Left lobe of liver (tissue), 2 donors: ENCODE measurements around the gene PCDHGA3. TPM values are rescaled to one million over a fixed set of nuclear protein-coding genes. Genes with fewer than 3 reads are reported as not detected.
"Not testable (repeated sequence)": the region's sequence is repeated elsewhere in the genome, so short reads cannot be mapped to it uniquely, and the experiment has no call there.

Experiments used
- ATAC-seq: fragments of 200-7000 bp; cut with Tn5 transposase; one replicate; pipeline ENCODE4 v1.9.1; 2020; ENCODE audit warnings: mild to moderate bottlenecking, moderate library complexity
- DNase-seq: peaks from one replicate; pipeline ENCODE4 v3.0.0-alpha.2; 2020; ENCODE audit warnings: low spot score
- total RNA-seq: library from RNA; stranded (reverse); gene quantifications from one replicate; pipeline ENCODE4 v1.2.1, GENCODE V29; 2021
- donor health status: DM: no; HTN: no; CAD: no; lungs with moderate emphysema.
- donor health status: DM: no; HTN: yes; CAD: no.

Gene PCDHGA3
- total RNA-seq, 1 donor from 2014 or later: 0.60 TPM

DNA sequence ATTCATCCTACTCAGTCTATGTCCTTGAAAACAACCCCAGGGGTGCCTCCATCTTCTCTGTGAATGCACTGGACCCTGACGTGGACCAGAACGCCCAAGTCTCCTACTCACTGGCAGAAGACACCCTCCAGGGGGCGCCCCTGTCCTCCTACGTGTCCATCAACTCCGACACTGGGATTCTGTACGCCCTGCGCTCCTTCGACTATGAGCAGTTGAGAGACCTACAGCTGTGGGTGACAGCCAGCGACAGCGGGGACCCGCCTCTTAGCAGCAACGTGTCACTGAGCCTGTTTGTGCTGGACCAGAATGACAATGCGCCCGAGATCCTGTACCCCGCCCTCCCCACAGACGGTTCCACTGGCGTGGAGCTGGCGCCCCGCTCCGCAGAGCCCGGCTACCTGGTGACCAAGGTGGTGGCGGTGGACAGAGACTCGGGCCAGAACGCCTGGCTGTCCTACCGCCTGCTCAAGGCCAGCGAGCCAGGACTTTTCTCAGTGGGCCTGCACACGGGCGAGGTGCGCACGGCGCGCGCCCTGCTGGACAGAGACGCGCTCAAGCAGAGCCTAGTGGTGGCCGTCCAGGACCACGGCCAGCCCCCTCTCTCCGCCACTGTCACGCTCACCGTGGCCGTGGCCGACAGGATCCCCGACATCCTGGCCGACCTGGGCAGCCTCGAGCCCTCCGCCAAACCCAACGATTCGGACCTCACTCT, 32.0 kb downstream of the PCDHGA3 start:
- ATAC-seq, DNase-seq: not testable (repeated sequence)

DNA sequence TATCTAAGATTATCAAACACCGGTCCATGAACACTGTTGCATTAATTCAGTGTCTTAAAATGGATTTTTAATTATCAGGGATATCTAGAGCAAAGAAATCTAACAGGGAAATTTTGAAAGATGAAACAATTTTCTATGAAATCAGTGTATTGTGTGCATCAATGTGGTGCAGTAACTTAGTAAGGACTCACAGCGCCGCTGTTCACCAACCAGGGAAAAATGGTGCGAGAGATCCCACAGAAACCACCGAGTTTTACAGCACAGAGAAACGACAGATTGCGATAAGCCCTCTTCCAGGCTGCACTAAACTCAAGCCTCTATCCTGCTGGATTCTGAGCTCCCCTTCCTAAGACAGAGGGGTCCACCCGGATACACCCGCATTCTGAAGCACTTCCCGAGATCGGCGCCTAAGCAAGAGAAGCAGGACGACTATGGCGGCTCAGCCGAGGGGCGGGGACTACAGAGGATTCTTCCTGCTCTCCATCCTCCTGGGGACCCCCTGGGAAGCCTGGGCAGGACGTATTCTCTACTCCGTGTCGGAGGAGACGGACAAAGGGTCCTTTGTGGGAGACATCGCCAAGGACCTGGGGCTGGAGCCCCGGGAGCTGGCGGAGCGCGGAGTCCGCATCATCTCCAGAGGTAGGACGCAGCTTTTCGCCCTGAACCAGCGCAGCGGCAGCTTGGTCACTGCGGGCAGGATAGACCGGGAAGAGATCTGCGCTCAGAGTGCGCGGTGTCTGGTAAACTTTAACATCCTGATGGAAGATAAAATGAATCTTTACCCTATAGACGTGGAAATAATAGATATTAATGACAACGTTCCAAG, 39.1 kb downstream of the PCDHGA3 start, which contains the start of gene PCDHGA7:
TSS of gene PCDHGA7 (plus strand) at position 274 of the 826 bp plus-strand sequence. CDS start at position 432, 158 bp downstream.
- no peak for DNase-seq
- no peak for ATAC-seq

DNA sequence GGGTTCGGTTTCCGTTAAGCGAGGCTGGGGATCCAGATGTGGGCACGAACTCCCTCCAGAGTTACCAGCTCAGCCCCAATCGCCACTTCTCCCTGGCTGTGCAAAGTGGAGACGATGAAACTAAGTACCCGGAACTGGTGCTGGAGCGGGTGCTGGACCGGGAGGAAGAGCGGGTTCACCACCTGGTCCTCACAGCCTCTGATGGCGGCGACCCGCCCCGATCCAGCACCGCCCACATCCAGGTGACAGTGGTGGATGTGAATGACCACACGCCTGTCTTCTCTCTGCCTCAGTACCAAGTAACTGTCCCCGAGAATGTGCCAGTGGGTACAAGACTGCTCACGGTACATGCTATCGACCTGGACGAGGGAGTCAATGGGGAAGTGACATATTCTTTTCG, 39.7 kb downstream of the PCDHGA3 start:
- no peak for DNase-seq
- no peak for ATAC-seq

DNA sequence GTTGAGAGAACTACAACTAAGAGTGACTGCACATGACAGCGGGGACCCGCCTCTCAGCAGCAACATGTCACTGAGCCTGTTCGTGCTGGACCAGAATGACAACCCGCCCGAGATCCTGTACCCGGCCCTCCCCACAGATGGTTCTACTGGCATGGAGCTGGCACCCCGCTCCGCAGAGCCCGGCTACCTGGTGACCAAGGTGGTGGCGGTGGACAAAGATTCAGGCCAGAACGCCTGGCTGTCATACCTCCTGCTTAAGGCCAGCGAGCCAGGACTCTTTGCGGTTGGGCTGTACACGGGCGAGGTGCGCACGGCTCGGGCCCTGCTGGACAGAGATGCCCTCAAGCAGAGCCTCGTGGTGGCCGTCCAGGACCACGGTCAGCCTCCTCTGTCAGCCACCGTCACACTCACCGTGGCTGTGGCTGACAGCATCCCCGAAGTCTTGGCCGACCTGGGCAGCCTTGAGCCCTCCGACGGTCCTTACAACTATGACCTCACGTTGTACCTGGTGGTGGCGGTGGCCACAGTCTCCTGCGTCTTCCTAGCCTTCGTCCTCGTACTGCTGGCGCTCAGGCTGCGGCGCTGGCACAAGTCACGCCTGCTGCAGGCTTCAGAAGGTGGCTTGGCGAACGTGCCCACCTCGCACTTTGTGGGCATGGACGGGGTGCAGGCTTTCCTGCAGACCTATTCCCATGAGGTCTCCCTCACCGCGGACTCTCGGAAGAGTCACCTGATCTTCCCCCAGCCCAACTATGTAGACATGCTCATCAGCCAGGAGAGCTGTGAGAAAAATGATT, 41.0 kb downstream of the PCDHGA3 start:
- ATAC-seq (no peak), DNase-seq (no peak)

DNA sequence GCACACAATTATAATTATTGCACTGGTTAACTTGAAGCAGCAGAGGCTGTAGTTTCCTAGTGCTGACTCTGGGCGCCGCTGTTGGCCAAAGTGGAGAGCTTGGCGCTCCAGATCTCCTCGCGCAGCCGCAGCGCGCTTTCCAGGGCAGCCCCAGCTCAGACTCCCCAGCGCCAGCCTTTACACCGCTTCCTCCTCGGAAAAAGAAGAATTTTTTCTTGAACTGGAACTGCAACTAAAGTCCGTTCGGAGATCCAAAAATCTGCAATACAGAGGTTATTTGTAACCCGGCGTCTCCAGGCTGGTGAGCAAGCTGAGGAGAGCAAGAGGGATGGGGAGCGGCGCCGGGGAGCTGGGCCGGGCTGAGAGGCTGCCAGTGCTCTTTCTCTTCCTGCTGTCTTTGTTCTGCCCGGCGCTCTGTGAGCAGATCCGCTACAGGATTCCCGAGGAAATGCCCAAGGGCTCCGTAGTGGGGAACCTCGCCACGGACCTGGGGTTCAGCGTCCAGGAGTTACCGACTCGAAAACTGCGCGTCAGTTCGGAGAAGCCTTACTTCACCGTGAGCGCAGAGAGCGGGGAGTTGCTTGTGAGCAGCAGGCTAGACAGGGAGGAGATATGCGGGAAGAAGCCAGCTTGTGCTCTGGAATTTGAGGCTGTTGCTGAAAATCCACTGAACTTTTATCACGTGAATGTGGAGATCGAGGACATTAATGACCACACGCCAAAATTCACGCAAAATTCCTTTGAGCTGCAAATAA, 44.1 kb downstream of the PCDHGA3 start, which contains the start of gene PCDHGB4:
TSS of gene PCDHGB4 (plus strand) at position 142 of the 755 bp plus-strand sequence. CDS start at position 329, 187 bp downstream.
- peak; percentile 97 for ATAC-seq
- not testable (repeated sequence) for DNase-seq

DNA sequence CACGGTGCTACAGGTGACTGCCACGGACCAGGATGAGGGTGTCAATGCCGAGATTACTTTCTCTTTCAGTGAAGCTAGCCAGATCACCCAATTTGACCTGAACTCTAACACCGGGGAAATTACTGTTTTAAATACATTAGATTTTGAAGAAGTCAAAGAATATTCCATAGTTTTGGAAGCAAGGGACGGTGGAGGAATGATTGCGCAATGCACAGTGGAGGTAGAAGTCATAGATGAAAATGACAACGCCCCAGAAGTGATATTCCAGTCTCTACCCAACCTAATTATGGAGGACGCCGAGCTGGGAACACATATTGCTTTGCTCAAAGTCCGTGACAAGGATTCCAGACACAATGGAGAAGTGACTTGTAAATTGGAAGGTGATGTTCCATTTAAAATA, 45.0 kb downstream of the PCDHGA3 start:
- DNase-seq: no peak
- ATAC-seq: no peak

DNA sequence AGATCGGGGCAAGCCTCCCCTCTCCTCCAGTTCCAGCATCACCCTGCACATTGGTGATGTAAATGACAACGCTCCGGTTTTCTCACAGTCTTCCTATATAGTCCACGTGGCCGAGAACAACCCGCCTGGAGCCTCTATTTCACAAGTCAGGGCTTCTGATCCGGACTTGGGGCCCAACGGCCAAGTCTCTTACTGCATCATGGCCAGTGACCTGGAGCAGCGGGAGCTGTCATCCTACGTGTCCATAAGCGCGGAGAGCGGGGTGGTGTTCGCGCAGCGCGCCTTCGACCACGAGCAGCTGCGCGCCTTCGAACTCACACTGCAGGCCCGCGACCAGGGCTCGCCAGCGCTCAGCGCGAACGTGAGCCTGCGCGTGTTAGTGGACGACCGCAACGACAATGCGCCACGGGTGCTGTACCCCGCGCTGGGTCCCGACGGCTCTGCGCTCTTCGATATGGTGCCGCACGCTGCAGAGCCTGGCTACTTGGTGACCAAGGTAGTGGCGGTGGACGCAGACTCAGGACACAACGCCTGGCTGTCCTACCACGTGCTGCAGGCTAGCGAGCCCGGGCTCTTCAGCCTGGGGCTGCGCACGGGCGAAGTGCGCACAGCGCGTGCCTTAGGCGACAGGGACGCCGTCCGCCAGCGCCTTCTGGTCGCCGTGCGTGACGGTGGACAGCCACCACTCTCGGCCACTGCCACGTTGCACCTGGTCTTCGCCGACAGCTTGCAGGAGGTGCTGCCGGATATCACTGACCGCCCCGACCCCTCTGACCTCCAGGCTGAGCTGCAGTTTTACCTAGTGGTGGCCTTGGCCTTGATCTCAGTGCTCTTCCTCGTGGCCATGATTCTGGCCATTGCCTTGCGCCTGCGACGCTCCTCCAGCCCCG, 45.8 kb downstream of the PCDHGA3 start:
- ATAC-seq (no peak), DNase-seq (no peak)

DNA sequence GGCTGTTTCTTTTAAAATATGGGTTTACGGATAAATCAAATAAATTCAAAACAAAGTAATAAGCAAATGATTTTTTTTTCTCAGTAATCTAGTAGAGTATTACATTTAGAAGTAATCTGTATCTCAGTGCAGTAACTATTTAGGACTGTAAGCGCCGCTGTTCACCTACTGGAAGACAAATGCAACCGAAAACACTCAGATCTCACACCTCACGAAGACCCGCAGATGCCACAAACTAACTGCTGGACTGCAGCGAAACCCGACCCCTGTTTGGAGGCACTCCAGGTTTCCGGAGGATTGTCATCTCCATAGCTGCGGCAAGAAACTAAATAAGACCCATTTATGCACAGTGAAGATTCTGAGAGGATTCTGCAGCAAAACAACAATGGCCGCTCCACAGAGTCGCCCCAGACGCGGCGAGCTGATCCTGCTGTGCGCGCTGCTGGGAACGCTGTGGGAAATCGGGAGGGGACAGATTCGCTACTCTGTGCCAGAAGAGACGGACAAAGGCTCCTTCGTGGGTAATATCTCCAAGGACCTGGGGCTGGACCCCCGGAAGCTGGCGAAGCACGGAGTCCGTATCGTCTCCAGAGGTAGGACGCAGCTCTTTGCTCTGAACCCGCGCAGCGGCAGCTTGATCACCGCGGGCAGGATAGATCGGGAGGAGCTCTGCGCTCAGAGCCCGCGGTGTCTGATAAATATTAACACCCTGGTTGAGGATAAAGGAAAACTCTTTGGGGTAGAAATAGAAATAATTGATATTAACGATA, 49.0 kb downstream of the PCDHGA3 start, which contains the start of gene PCDHGA8:
TSS of gene PCDHGA8 (plus strand) at position 205 of the 770 bp plus-strand sequence. CDS start at position 386, 181 bp downstream.
- no peak for DNase-seq
- ATAC-seq: no peak

DNA sequence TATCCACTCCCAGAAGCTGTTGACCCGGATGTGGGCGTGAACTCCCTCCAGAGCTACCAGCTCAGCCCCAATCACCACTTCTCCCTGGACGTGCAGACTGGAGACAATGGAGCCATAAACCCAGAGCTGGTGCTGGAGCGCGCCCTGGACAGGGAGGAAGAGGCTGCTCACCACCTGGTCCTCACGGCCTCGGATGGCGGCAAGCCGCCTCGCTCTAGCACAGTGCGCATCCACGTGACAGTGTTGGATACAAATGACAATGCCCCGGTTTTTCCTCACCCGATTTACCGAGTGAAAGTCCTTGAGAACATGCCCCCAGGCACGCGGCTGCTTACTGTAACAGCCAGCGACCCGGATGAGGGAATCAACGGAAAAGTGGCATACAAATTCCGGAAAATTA, 49.6 kb downstream of the PCDHGA3 start:
- DNase-seq: no peak

DNA sequence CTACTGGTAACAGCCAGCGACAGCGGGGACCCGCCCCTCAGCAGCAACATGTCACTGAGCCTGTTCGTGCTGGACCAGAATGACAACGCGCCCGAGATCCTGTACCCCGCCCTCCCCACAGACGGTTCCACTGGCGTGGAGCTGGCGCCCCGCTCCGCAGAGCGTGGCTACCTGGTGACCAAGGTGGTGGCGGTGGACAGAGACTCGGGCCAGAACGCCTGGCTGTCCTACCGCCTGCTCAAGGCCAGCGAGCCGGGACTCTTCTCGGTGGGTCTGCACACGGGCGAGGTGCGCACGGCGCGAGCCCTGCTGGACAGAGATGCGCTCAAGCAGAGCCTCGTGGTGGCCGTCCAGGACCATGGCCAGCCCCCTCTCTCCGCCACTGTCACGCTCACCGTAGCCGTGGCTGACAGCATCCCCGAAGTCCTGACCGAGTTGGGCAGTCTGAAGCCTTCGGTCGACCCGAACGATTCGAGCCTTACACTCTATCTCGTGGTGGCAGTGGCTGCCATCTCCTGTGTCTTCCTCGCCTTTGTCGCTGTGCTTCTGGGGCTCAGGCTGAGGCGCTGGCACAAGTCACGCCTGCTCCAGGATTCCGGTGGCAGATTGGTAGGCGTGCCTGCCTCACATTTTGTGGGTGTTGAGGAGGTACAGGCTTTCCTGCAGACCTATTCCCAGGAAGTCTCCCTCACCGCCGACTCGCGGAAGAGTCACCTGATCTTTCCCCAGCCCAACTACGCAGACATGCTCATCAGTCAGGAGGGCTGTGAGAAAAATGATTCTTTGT, 51.0 kb downstream of the PCDHGA3 start:
- ATAC-seq, DNase-seq: not testable (repeated sequence)

More for the DNA sequence above, 49.6 kb downstream of the PCDHGA3 start:
- no peak for ATAC-seq

Other genes starting within 250 kb of the PCDHGA3 start
- 0.08 TPM for gene PCDHB2, start 249.2 kb upstream of the PCDHGA3 start, total RNA-seq
- gene PCDHB3, start 243.4 kb upstream of the PCDHGA3 start, total RNA-seq: 0.15 TPM
- 0.35 TPM for gene PCDHB4, start 222.0 kb upstream of the PCDHGA3 start, total RNA-seq
- gene PCDHB5, start 208.6 kb upstream of the PCDHGA3 start, total RNA-seq: 0.33 TPM
- 0.10 TPM for gene PCDHB6, start 193.8 kb upstream of the PCDHGA3 start, total RNA-seq
- gene PCDHB7, start 171.2 kb upstream of the PCDHGA3 start, total RNA-seq: 0.25 TPM
- gene PCDHB8, start 166.0 kb upstream of the PCDHGA3 start, total RNA-seq: not detected
- gene PCDHB16, start 161.4 kb upstream of the PCDHGA3 start, total RNA-seq: 0.58 TPM
- gene PCDHB9, start 156.7 kb upstream of the PCDHGA3 start, total RNA-seq: 0.05 TPM
- gene PCDHB10, start 151.5 kb upstream of the PCDHGA3 start, total RNA-seq: 0.28 TPM
- 0.20 TPM for gene PCDHB11, start 144.2 kb upstream of the PCDHGA3 start, total RNA-seq
- 0.28 TPM for gene PCDHB12, start 135.1 kb upstream of the PCDHGA3 start, total RNA-seq
- 0.65 TPM for gene PCDHB13, start 129.9 kb upstream of the PCDHGA3 start, total RNA-seq
- 0.75 TPM for gene PCDHB14, start 120.5 kb upstream of the PCDHGA3 start, total RNA-seq
- 0.38 TPM for gene PCDHB15, start 98.4 kb upstream of the PCDHGA3 start, total RNA-seq
- gene SLC25A2, start 39.8 kb upstream of the PCDHGA3 start, total RNA-seq: 0.25 TPM
- gene TAF7, start 23.0 kb upstream of the PCDHGA3 start, total RNA-seq: 20.6 TPM
- gene PCDHGA1, start 13.3 kb upstream of the PCDHGA3 start, total RNA-seq: 0.10 TPM
- gene PCDHGA2, start 5.1 kb upstream of the PCDHGA3 start, total RNA-seq: 1.1 TPM
- 0.63 TPM for gene PCDHGB1, start 6.3 kb downstream of the PCDHGA3 start, total RNA-seq
- gene PCDHGA4, start 11.2 kb downstream of the PCDHGA3 start, total RNA-seq: 0.53 TPM
- gene PCDHGB2, start 16.2 kb downstream of the PCDHGA3 start, total RNA-seq: 0.81 TPM
- gene PCDHGA5, start 20.3 kb downstream of the PCDHGA3 start, total RNA-seq: 0.35 TPM
- gene PCDHGB3, start 26.4 kb downstream of the PCDHGA3 start, total RNA-seq: 0.83 TPM
- gene PCDHGA6, start 30.1 kb downstream of the PCDHGA3 start, total RNA-seq: 0.68 TPM
- 0.33 TPM for gene PCDHGA7, start 38.9 kb downstream of the PCDHGA3 start, total RNA-seq
- gene PCDHGB4, start 43.9 kb downstream of the PCDHGA3 start, total RNA-seq: 2.2 TPM
- 0.35 TPM for gene PCDHGA8, start 48.8 kb downstream of the PCDHGA3 start, total RNA-seq
- 4.2 TPM for gene PCDHGB5, start 54.1 kb downstream of the PCDHGA3 start, total RNA-seq
- 0.65 TPM for gene PCDHGA9, start 58.9 kb downstream of the PCDHGA3 start, total RNA-seq
- gene PCDHGB6, start 64.2 kb downstream of the PCDHGA3 start, total RNA-seq: 2.3 TPM
- gene PCDHGA10, start 69.2 kb downstream of the PCDHGA3 start, total RNA-seq: 2.2 TPM
- gene PCDHGB7, start 73.8 kb downstream of the PCDHGA3 start, total RNA-seq: 2.0 TPM
- gene PCDHGA11, start 77.2 kb downstream of the PCDHGA3 start, total RNA-seq: 0.68 TPM
- 1.0 TPM for gene PCDHGA12, start 86.7 kb downstream of the PCDHGA3 start, total RNA-seq
- 8.5 TPM for gene PCDHGC3, start 132.1 kb downstream of the PCDHGA3 start, total RNA-seq
- 0.65 TPM for gene PCDHGC4, start 141.2 kb downstream of the PCDHGA3 start, total RNA-seq
- 0.40 TPM for gene PCDHGC5, start 145.3 kb downstream of the PCDHGA3 start, total RNA-seq